ENCODE measurements around the gene RPL5. TPM values are rescaled to one million over a fixed set of nuclear protein-coding genes. Genes with fewer than 3 reads are reported as not detected.

RPL5 gene
- total RNA-seq, 1 experiment from 2014 or later = 1,607 TPM

DNA sequence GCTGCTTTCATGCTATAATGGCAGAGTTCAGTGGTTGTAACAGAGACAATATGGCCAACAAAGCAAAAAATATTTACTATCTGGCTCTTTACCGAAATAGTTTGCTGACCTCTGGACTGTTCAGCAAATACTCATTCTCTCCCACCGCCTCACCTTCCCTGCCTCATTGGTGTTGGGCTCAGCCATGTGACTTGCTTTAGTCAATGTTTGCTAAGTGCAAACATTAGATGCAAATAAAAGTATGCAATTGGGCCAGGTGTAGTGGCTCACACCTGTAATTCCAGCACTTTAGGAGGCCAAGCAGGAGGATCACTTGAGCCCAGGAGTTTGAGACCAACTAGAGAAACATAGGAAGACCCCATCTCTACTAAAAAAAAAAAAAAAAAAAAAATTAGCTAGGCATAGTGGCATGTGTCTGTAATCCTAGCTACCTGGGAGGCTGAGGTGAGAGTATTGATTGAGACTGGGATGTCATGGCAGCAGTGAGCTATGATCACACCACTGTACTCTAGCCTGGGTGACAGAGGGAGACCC lies 55.1 kb downstream of the RPL5 start:
- peaks cover 26% of the 10 kb centered on the region for H3K9me3 Mint-ChIP-seq (ENCODE audit: unreplicated experiment)
- no peaks in the 10 kb centered on the region for H3K36me3 Mint-ChIP-seq (ENCODE audit: insufficient read depth, unreplicated experiment)
- ChIA-PET CTCF (interaction anchor here (0.6 to 2.6 kb wide), 4 partner anchors 15 to 107 kb away, joined by 3 to 10 read pairs (median 4); no protein-coding TSS in a partner anchor), POLR2A (no interaction called here)
- no peak overlapping the region for H3K27ac Mint-ChIP-seq (ENCODE audit: low read depth, unreplicated experiment)
- intact Hi-C loops (cut with micrococcal nuclease) = no loop called here
- no peaks in the 10 kb centered on the region for H3K4me1 Mint-ChIP-seq (ENCODE audit: insufficient read depth, unreplicated experiment)
- no peak for DNase-seq (ENCODE audit: unreplicated experiment)
- TF ChIP-seq, protein P1, sequence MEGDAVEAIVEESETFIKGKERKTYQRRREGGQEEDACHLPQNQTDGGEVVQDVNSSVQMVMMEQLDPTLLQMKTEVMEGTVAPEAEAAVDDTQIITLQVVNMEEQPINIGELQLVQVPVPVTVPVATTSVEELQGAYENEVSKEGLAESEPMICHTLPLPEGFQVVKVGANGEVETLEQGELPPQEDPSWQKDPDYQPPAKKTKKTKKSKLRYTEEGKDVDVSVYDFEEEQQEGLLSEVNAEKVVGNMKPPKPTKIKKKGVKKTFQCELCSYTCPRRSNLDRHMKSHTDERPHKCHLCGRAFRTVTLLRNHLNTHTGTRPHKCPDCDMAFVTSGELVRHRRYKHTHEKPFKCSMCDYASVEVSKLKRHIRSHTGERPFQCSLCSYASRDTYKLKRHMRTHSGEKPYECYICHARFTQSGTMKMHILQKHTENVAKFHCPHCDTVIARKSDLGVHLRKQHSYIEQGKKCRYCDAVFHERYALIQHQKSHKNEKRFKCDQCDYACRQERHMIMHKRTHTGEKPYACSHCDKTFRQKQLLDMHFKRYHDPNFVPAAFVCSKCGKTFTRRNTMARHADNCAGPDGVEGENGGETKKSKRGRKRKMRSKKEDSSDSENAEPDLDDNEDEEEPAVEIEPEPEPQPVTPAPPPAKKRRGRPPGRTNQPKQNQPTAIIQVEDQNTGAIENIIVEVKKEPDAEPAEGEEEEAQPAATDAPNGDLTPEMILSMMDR (IDR thresholded peaks at IDR 0.05; ENCODE audit: unreplicated experiment) = no peak
- BruUV-seq (replicated peaks) = no TSS peak
- no peaks in the 10 kb centered on the region for H3K27me3 Mint-ChIP-seq (ENCODE audit: insufficient read depth, unreplicated experiment)
- H3K4me3 Mint-ChIP-seq (ENCODE audit: unreplicated experiment) = no peak overlapping the region

DNA sequence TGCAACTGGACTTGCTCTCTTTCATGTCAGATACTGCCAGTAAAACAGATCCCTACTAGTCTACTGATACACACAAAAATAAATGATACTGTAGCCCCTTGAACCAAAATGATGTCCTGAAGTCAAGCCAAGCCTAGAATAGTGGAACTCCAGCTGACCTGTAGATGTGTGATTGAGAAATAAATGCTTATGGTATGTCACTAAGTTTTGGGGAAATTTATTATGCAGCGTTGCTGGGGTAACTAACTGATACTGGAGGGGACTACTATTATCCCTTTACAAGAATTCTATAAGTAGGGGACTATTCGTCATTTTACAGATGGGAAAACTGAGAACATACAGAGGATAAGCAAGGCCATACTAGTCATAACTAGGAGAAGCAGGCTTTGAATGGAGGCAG lies 55.6 kb downstream of the RPL5 start:
- TF ChIP-seq, protein P1 (IDR thresholded peaks at IDR 0.05; ENCODE audit: unreplicated experiment) = no peak
- BruUV-seq (replicated peaks) = no TSS peak
- intact Hi-C loops (cut with micrococcal nuclease) = no loop called here
- no peaks in the 10 kb centered on the region for H3K27me3 Mint-ChIP-seq (ENCODE audit: insufficient read depth, unreplicated experiment)
- H3K4me3 Mint-ChIP-seq (ENCODE audit: unreplicated experiment) = no peak overlapping the region
- no peaks in the 10 kb centered on the region for H3K36me3 Mint-ChIP-seq (ENCODE audit: insufficient read depth, unreplicated experiment)
- no peaks in the 10 kb centered on the region for H3K4me1 Mint-ChIP-seq (ENCODE audit: insufficient read depth, unreplicated experiment)
- CTCF ChIA-PET = interaction anchor here (0.7 to 2.6 kb wide), 4 partner anchors 15 to 107 kb away, joined by 3 to 10 read pairs (median 4); no protein-coding TSS in a partner anchor
- H3K27ac Mint-ChIP-seq (ENCODE audit: low read depth, unreplicated experiment) = no peak overlapping the region
- no peak for DNase-seq (ENCODE audit: unreplicated experiment)
- POLR2A ChIA-PET = no interaction called here
- peaks cover 23% of the 10 kb centered on the region for H3K9me3 Mint-ChIP-seq (ENCODE audit: unreplicated experiment)

Other genes with a start within 250 kb of the RPL5 start
- gene EVI5, start 46.9 kb upstream of the RPL5 start, total RNA-seq (2022) = 23.2 and 25.0 TPM in 2 replicates
- gene DIPK1A, start 129.4 kb downstream of the RPL5 start, total RNA-seq (2022) = 3.8 and 4.9 TPM in 2 replicates
- 17.0 and 20.0 TPM in 2 replicates for gene MTF2, start 247.2 kb downstream of the RPL5 start, total RNA-seq (2022)

All from MCF 10A (cell line).